Peyer's patch (tissue), 4 donors: ENCODE data around the gene SLC6A11. TPM values are rescaled to one million over a fixed set of nuclear protein-coding genes. Genes with fewer than 3 reads are reported as not detected.

Experiments
- DNase-seq, 3 donors: peaks; one replicate each; pipeline ENCODE4 v3.0.0-alpha.2; 2017 to 2019
- H3K27ac ChIP-seq, 4 donors: fragments of 200-600 bp; sonication (generic); one replicate each; pipeline ENCODE4 v1.5.1; 2016 to 2019
- H3K27me3 ChIP-seq, 2 donors: fragments of 200-600 bp; sonication (generic); one replicate each; pipeline ENCODE4 v1.5.1; 2019
- H3K36me3 ChIP-seq, 3 donors: fragments of 200-600 bp; sonication (generic); one replicate each; pipeline ENCODE4 v1.5.1; 2016 to 2019
- H3K4me1 ChIP-seq, 4 donors: fragments of 200-600 bp; sonication (generic); one replicate each; pipeline ENCODE4 v1.5.1; 2016 to 2019
- H3K4me3 ChIP-seq, 4 donors: fragments of 200-600 bp; sonication (generic); 1 replicate in 3 of 4; 2 replicates in 1 of 4; pipeline ENCODE4 v1.5.1; 2016 to 2019; ENCODE audit warnings: mild to moderate bottlenecking in 1 of 4
- H3K9me3 ChIP-seq, 4 donors: fragments of 200-600 bp; sonication (generic); one replicate each; pipeline ENCODE4 v1.5.1; 2016 to 2019; ENCODE audit warnings: mild to moderate bottlenecking in 1 of 4
- CTCF ChIP-seq, 6 experiments: fragments of 450-650 bp in 4 of 6; fragments of 200-600 bp in 2 of 6; sonication (generic) in 1 of 6; IDR thresholded peaks; one replicate each; pipeline ENCODE4 v1.5.1; 2017 to 2019; ENCODE audit warnings: antibody characterized with exemption in 6 of 6, mild to moderate bottlenecking in 3 of 6, moderate library complexity in 1 of 6
- POLR2A ChIP-seq, 2 donors: fragments of 450-650 bp; IDR thresholded peaks; one replicate each; pipeline ENCODE4 v1.5.1; 2017; ENCODE audit warnings: antibody characterized with exemption in 2 of 2, mild to moderate bottlenecking in 2 of 2, moderate library complexity in 2 of 2
- total RNA-seq, 4 donors: library from RNA; depleted of rRNA; stranded (reverse); fragments of >200 nt; gene quantifications; one replicate each; pipeline ENCODE4 v1.1.0, GENCODE V29; 2016

SLC6A11 gene
- total RNA-seq, 4 donors from 2014 or later, result not detected

GRCh38 chr3:10970306-10970960 is 154.4 kb downstream of the SLC6A11 start:
- no peaks in the 10 kb centered on the region for H3K9me3 ChIP-seq
- no peak overlapping the region for H3K4me3 ChIP-seq
- H3K36me3 ChIP-seq, result no peaks in the 10 kb centered on the region
- no peak overlapping the region for H3K27ac ChIP-seq
- no peak for TF ChIP-seq POLR2A (IDR thresholded peaks at IDR 0.05)
- TF ChIP-seq CTCF (IDR thresholded peaks at IDR 0.05), result no peak
- no peaks in the 10 kb centered on the region for H3K4me1 ChIP-seq
- no peak for DNase-seq
- no peaks in the 10 kb centered on the region for H3K27me3 ChIP-seq

- no peaks in the 10 kb centered on the region for H3K36me3 ChIP-seq
- DNase-seq, result no peak
- no peaks in the 10 kb centered on the region for H3K4me1 ChIP-seq
- TF ChIP-seq POLR2A (IDR thresholded peaks at IDR 0.05), result no peak
- TF ChIP-seq CTCF (IDR thresholded peaks at IDR 0.05), result no peak
- H3K9me3 ChIP-seq, result no peaks in the 10 kb centered on the region
- no peak overlapping the region for H3K27ac ChIP-seq
- H3K4me3 ChIP-seq, result no peak overlapping the region
- no peaks in the 10 kb centered on the region for H3K27me3 ChIP-seq
These were observed 156.2 kb downstream of the SLC6A11 start for GRCh38 chr3:10972072-10972782.

GRCh38 chr3:10973046-10973595 is 157.1 kb downstream of the SLC6A11 start:
- H3K27ac ChIP-seq, result no peak overlapping the region
- H3K9me3 ChIP-seq, result no peaks in the 10 kb centered on the region
- H3K4me1 ChIP-seq, result no peaks in the 10 kb centered on the region
- H3K36me3 ChIP-seq, result no peaks in the 10 kb centered on the region
- no peaks in the 10 kb centered on the region for H3K27me3 ChIP-seq
- DNase-seq, result no peak
- H3K4me3 ChIP-seq, result no peak overlapping the region
- no peak for TF ChIP-seq CTCF (IDR thresholded peaks at IDR 0.05)
- TF ChIP-seq POLR2A (IDR thresholded peaks at IDR 0.05), result no peak

GRCh38 chr3:10974131-10974530 is 158.1 kb downstream of the SLC6A11 start:
- H3K27me3 ChIP-seq, result no peaks in the 10 kb centered on the region
- TF ChIP-seq POLR2A (IDR thresholded peaks at IDR 0.05) (no peak), CTCF (IDR thresholded peaks at IDR 0.05) (no peak)
- H3K4me3 ChIP-seq, result no peak overlapping the region
- H3K27ac ChIP-seq, result no peak overlapping the region
- H3K4me1 ChIP-seq, result no peaks in the 10 kb centered on the region
- DNase-seq, result no peak
- H3K9me3 ChIP-seq, result no peaks in the 10 kb centered on the region
- no peaks in the 10 kb centered on the region for H3K36me3 ChIP-seq

GRCh38 chr3:10974746-10975375 is 158.8 kb downstream of the SLC6A11 start:
- H3K27ac ChIP-seq, result no peak overlapping the region
- no peaks in the 10 kb centered on the region for H3K4me1 ChIP-seq
- no peaks in the 10 kb centered on the region for H3K36me3 ChIP-seq
- no peak for DNase-seq
- TF ChIP-seq POLR2A (IDR thresholded peaks at IDR 0.05) (no peak), CTCF (IDR thresholded peaks at IDR 0.05) (no peak)
- no peaks in the 10 kb centered on the region for H3K27me3 ChIP-seq
- no peak overlapping the region for H3K4me3 ChIP-seq
- H3K9me3 ChIP-seq, result no peaks in the 10 kb centered on the region
